KG1 (cell line): ENCODE data around the gene SLC25A23.
"Not testable (repeated sequence)": the region's sequence is repeated elsewhere in the genome, so short reads cannot be mapped to it uniquely, and the experiment has no call there.

Source experiments
- DNase-seq: peaks from one replicate; lab custom pipeline; 2025; lab: John Stamatoyannopoulos, UW

The SLC25A23 gene

GRCh38 chr19:6459262-6460098 is at the start of gene SLC25A23:
TSS of gene SLC25A23 (minus strand) at chr19:6459792. CDS start at chr19:6459628, 164 bp downstream.
- no peak for DNase-seq

- not testable (repeated sequence) for DNase-seq
Observed at GRCh38 chr19:6508028-6508771, 48.6 kb upstream of the SLC25A23 start.

- no peak for DNase-seq
Observed at GRCh38 chr19:6503407-6504201, 44.0 kb upstream of the SLC25A23 start.

- no peak for DNase-seq
Observed at GRCh38 chr19:6501740-6502648, 42.4 kb upstream of the SLC25A23 start, which contains the start of gene TUBB4A. TSS of gene TUBB4A (minus strand) at chr19:6502309. CDS start at chr19:6502212, 97 bp downstream.

- no peak for DNase-seq
Observed at GRCh38 chr19:6500837-6501739, 41.5 kb upstream of the SLC25A23 start.

- DNase-seq, result no peak
Observed at GRCh38 chr19:6499052-6499790, 39.6 kb upstream of the SLC25A23 start.

- no peak for DNase-seq
Observed at GRCh38 chr19:6498294-6499036, 38.9 kb upstream of the SLC25A23 start.

GRCh38 chr19:6495947-6496346 is 36.4 kb upstream of the SLC25A23 start:
- DNase-seq, result no peak

GRCh38 chr19:6494438-6495036 is 34.9 kb upstream of the SLC25A23 start:
- no peak for DNase-seq

- DNase-seq, result no peak
Observed at GRCh38 chr19:6491802-6492592, 32.4 kb upstream of the SLC25A23 start.

GRCh38 chr19:6490134-6490533 is 30.5 kb upstream of the SLC25A23 start:
- DNase-seq, result no peak

GRCh38 chr19:6489278-6490061 is 29.9 kb upstream of the SLC25A23 start:
- no peak for DNase-seq

GRCh38 chr19:6484831-6485230 is 25.2 kb upstream of the SLC25A23 start:
- no peak for DNase-seq

- no peak for DNase-seq
Observed at GRCh38 chr19:6484230-6484629, 24.6 kb upstream of the SLC25A23 start.

GRCh38 chr19:6483235-6483634 is 23.6 kb upstream of the SLC25A23 start:
- no peak for DNase-seq

GRCh38 chr19:6482343-6482686 is 22.7 kb upstream of the SLC25A23 start:
- no peak for DNase-seq
